ENCODE results near the gene EPC2.

Gene EPC2

GRCh38 chr2:148742373-148742772 lies 97.8 kb downstream of the EPC2 start:
- POLR2A ChIA-PET, result no interaction called here
- no peak for DNase-seq (ENCODE audit: extremely low spot score)
- CTCF ChIA-PET, result no interaction called here
- no peak for TF ChIP-seq FOXA1 (IDR thresholded peaks at IDR 0.05)
- no peak for TF ChIP-seq NFRKB (IDR thresholded peaks at IDR 0.05)
- no peak for TF ChIP-seq FOXM1 (IDR thresholded peaks at IDR 0.05; ENCODE audit: borderline replicate concordance)
- TF ChIP-seq BHLHE40 (IDR thresholded peaks at IDR 0.05; ENCODE audit: borderline replicate concordance), result no peak
- TF ChIP-seq, protein P1, sequence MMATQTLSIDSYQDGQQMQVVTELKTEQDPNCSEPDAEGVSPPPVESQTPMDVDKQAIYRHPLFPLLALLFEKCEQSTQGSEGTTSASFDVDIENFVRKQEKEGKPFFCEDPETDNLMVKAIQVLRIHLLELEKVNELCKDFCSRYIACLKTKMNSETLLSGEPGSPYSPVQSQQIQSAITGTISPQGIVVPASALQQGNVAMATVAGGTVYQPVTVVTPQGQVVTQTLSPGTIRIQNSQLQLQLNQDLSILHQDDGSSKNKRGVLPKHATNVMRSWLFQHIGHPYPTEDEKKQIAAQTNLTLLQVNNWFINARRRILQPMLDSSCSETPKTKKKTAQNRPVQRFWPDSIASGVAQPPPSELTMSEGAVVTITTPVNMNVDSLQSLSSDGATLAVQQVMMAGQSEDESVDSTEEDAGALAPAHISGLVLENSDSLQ (IDR thresholded peaks at IDR 0.05), result no peak

GRCh38 chr2:148745151-148745851 lies 100.8 kb downstream of the EPC2 start:
- POLR2A ChIA-PET, result no interaction called here
- TF ChIP-seq CTBP1 (IDR thresholded peaks at IDR 0.05; ENCODE audit: borderline replicate concordance), result no peak
- no peak for TF ChIP-seq FOXK2 (IDR thresholded peaks at IDR 0.05)
- no peak for TF ChIP-seq FOXA1 (IDR thresholded peaks at IDR 0.05)
- no peak for TF ChIP-seq SUZ12 (IDR thresholded peaks at IDR 0.05)
- no peak for TF ChIP-seq FOXM1 (IDR thresholded peaks at IDR 0.05; ENCODE audit: borderline replicate concordance)
- no peak for TF ChIP-seq LEF1 (IDR thresholded peaks at IDR 0.05; ENCODE audit: borderline replicate concordance)
- TF ChIP-seq, protein P1 (IDR thresholded peaks at IDR 0.05), result no peak
- CTCF ChIA-PET, result interaction anchor here (1.0 kb wide), 1 partner anchor 9 kb away, joined by 3 read pairs; no protein-coding TSS in a partner anchor
- DNase-seq (ENCODE audit: extremely low spot score), result no peak

GRCh38 chr2:148746973-148747372 lies 102.4 kb downstream of the EPC2 start:
- ChIA-PET CTCF (no interaction called here), POLR2A (no interaction called here)
- no peak for DNase-seq (ENCODE audit: extremely low spot score)
- TF ChIP-seq FOXM1 (IDR thresholded peaks at IDR 0.05; ENCODE audit: borderline replicate concordance) (no peak), NFRKB (IDR thresholded peaks at IDR 0.05) (no peak)

DNA sequence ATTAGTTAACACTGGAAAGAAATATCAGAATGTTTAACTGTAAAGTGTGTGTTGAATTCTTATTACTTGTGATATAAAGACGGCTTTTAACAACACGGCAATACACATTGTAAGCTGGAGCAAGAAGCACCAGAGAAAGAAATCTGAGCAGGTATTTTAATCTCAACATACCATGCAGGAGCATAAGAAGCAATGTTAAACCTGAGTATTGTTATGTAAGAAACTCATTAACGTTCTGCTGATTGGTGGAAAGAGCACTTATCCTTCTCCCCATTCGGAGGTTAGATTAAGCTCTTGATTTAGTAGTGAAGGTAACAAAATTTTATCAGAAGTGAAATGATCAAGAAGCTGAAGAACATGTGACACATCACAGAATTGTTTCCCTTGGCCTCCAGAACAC lies 107.4 kb downstream of the EPC2 start:
- TF ChIP-seq ELF4 (IDR thresholded peaks at IDR 0.05), result no peak
- TF ChIP-seq SUZ12 (IDR thresholded peaks at IDR 0.05), result no peak
- no peak for TF ChIP-seq CTBP1 (IDR thresholded peaks at IDR 0.05; ENCODE audit: borderline replicate concordance)
- TF ChIP-seq HDGF (IDR thresholded peaks at IDR 0.05; ENCODE audit: borderline replicate concordance), result no peak
- TF ChIP-seq FOXM1 (IDR thresholded peaks at IDR 0.05; ENCODE audit: borderline replicate concordance), result no peak
- no peak for TF ChIP-seq LEF1 (IDR thresholded peaks at IDR 0.05; ENCODE audit: borderline replicate concordance)
- no peak for TF ChIP-seq BHLHE40 (IDR thresholded peaks at IDR 0.05; ENCODE audit: borderline replicate concordance)
- no peak for TF ChIP-seq L3MBTL2 (conservative IDR thresholded peaks at IDR 0.05)
- no peak for TF ChIP-seq NFRKB (IDR thresholded peaks at IDR 0.05)
- no peak for TF ChIP-seq SP1 (IDR thresholded peaks at IDR 0.05)
- TF ChIP-seq ZNF384 (IDR thresholded peaks at IDR 0.05), result no peak
- TF ChIP-seq FOXK2 (IDR thresholded peaks at IDR 0.05), result no peak
- TF ChIP-seq FOXA1 (IDR thresholded peaks at IDR 0.05), result no peak
- ChIA-PET CTCF (no interaction called here), POLR2A (no interaction called here)
- no peak for DNase-seq (ENCODE audit: extremely low spot score)

GRCh38 chr2:148752977-148753376 lies 108.4 kb downstream of the EPC2 start:
- ChIA-PET CTCF (no interaction called here), POLR2A (no interaction called here)
- TF ChIP-seq SUZ12 (IDR thresholded peaks at IDR 0.05) (no peak), BHLHE40 (IDR thresholded peaks at IDR 0.05; ENCODE audit: borderline replicate concordance) (no peak), ARNT (IDR thresholded peaks at IDR 0.05) (no peak), SP1 (IDR thresholded peaks at IDR 0.05) (no peak), ZNF384 (IDR thresholded peaks at IDR 0.05) (no peak)
- TF ChIP-seq, protein P1 (IDR thresholded peaks at IDR 0.05), result no peak

GRCh38 chr2:148754864-148755263 lies 110.3 kb downstream of the EPC2 start:
- ChIA-PET CTCF (no interaction called here), POLR2A (no interaction called here)
- TF ChIP-seq SP1 (IDR thresholded peaks at IDR 0.05) (no peak), FOXM1 (IDR thresholded peaks at IDR 0.05; ENCODE audit: borderline replicate concordance) (no peak), FOXK2 (IDR thresholded peaks at IDR 0.05) (no peak), CTBP1 (IDR thresholded peaks at IDR 0.05; ENCODE audit: borderline replicate concordance) (no peak), SUZ12 (IDR thresholded peaks at IDR 0.05) (no peak), NFRKB (IDR thresholded peaks at IDR 0.05) (no peak), L3MBTL2 (conservative IDR thresholded peaks at IDR 0.05) (no peak), ARNT (IDR thresholded peaks at IDR 0.05) (no peak), HDGF (IDR thresholded peaks at IDR 0.05; ENCODE audit: borderline replicate concordance) (no peak), BHLHE40 (IDR thresholded peaks at IDR 0.05; ENCODE audit: borderline replicate concordance) (no peak), FOXA1 (IDR thresholded peaks at IDR 0.05) (no peak), TARDBP (IDR thresholded peaks at IDR 0.05) (no peak)
- TF ChIP-seq, protein P1 (IDR thresholded peaks at IDR 0.05), result no peak
- no peak for DNase-seq (ENCODE audit: extremely low spot score)

More at GRCh38 chr2:148752977-148753376, 108.4 kb downstream of the EPC2 start:
- no peak for DNase-seq (ENCODE audit: extremely low spot score)
